Measurements from ENCODE around the gene FUT9. TPM values are rescaled to one million over a fixed set of nuclear protein-coding genes. Genes with fewer than 3 reads are reported as not detected.

Gene FUT9
- total RNA-seq, 1 experiment from 2014 or later, result 0.04 TPM

- Histone ChIP-seq H3K9ac (ENCODE audit: low read length) (no peak overlapping the region), H3K36me3 (ENCODE audit: low read depth, low read length) (no peaks in the 10 kb centered on the region), H2AFZ (ENCODE audit: low read length) (no peak overlapping the region), H3K4me2 (ENCODE audit: low read length) (no peak overlapping the region), H4K20me1 (ENCODE audit: low read length) (no peaks in the 10 kb centered on the region), H3F3A (ENCODE audit: low read length, unreplicated experiment) (no peaks in the 10 kb centered on the region), H3K9me2 (replicated peaks; ENCODE audit: low read length) (no peaks in the 10 kb centered on the region), H3K4me3 (ENCODE audit: low read length) (no peak overlapping the region), H3K79me2 (ENCODE audit: low read length) (no peaks in the 10 kb centered on the region), H3K27ac (ENCODE audit: low read length) (no peak overlapping the region), H3K4me1 (ENCODE audit: insufficient read depth, low read length) (no peaks in the 10 kb centered on the region), H3K9me3 (ENCODE audit: low read length) (no peaks in the 10 kb centered on the region), H3K27me3 (ENCODE audit: low read length) (no peaks in the 10 kb centered on the region)
- POLR2A ChIA-PET (ENCODE audit: unreplicated experiment), result no interaction called here
- no TSS peak for BruUV-seq (replicated peaks)
- TF ChIP-seq EZH2phosphoT487 (IDR thresholded peaks at IDR 0.05; ENCODE audit: borderline replicate concordance, low read length) (no peak), EZH2 (IDR thresholded peaks at IDR 0.05; ENCODE audit: low read length, unreplicated experiment) (no peak)
- TF ChIP-seq, protein P1, sequence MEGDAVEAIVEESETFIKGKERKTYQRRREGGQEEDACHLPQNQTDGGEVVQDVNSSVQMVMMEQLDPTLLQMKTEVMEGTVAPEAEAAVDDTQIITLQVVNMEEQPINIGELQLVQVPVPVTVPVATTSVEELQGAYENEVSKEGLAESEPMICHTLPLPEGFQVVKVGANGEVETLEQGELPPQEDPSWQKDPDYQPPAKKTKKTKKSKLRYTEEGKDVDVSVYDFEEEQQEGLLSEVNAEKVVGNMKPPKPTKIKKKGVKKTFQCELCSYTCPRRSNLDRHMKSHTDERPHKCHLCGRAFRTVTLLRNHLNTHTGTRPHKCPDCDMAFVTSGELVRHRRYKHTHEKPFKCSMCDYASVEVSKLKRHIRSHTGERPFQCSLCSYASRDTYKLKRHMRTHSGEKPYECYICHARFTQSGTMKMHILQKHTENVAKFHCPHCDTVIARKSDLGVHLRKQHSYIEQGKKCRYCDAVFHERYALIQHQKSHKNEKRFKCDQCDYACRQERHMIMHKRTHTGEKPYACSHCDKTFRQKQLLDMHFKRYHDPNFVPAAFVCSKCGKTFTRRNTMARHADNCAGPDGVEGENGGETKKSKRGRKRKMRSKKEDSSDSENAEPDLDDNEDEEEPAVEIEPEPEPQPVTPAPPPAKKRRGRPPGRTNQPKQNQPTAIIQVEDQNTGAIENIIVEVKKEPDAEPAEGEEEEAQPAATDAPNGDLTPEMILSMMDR (conservative IDR thresholded peaks at IDR 0.05; ENCODE audit: low read depth, low read length), result no peak
- no peak for DNase-seq
- CTCF ChIA-PET, result no interaction called here
- ATAC-seq, result no peak
- intact Hi-C loops (cut with micrococcal nuclease), result no loop called here
These were observed 17.6 kb upstream of the FUT9 start for GRCh38 chr6:95998133-95998532.

DNA sequence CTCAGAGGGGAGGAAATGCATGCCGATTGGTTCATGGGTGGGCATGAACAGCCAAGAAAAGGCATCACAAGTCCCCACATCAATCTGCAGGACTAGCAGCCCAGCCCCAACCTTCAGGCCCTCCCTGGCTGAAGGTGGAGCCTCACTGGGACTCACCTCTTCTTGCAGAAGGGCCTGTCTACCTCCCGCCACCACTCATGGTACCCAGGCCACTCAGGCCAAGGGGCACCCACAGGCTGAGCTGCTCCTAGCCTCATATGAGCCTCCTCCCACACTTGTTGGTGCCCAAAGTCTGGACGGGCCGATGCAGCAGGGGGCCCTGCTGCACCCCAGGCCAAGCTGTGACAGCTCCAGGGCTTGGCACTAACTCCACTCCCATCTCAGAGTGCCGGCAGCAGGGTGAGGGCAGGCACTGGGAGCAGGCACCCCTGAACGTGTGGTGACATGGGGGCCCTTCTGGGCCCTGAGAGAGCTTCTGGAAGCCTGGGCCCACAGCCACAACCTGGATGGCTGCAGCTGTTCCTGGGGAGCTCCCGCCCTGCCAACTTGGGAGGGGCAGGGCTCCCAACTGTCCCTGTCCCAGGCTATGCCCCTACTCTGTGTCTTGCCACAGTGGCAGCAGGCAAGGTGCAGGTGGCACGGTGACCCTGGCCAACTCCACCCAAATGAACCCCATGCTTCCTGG lies 13.7 kb upstream of the FUT9 start:
- no peak for TF ChIP-seq EZH2 (IDR thresholded peaks at IDR 0.05; ENCODE audit: low read length, unreplicated experiment)
- TF ChIP-seq, protein P1 (conservative IDR thresholded peaks at IDR 0.05; ENCODE audit: low read depth, low read length), result no peak
- no peak for TF ChIP-seq EZH2phosphoT487 (IDR thresholded peaks at IDR 0.05; ENCODE audit: borderline replicate concordance, low read length)
- Histone ChIP-seq H3K27ac (ENCODE audit: low read length) (no peak overlapping the region), H3F3A (ENCODE audit: low read length, unreplicated experiment) (no peaks in the 10 kb centered on the region), H3K4me2 (ENCODE audit: low read length) (no peak overlapping the region), H2AFZ (ENCODE audit: low read length) (no peak overlapping the region), H3K9me2 (replicated peaks; ENCODE audit: low read length) (no peaks in the 10 kb centered on the region), H3K79me2 (ENCODE audit: low read length) (no peaks in the 10 kb centered on the region), H3K9me3 (ENCODE audit: low read length) (no peaks in the 10 kb centered on the region), H3K9ac (ENCODE audit: low read length) (no peak overlapping the region), H3K4me3 (ENCODE audit: low read length) (no peak overlapping the region), H4K20me1 (ENCODE audit: low read length) (no peaks in the 10 kb centered on the region), H3K27me3 (ENCODE audit: low read length) (no peaks in the 10 kb centered on the region), H3K4me1 (ENCODE audit: insufficient read depth, low read length) (no peaks in the 10 kb centered on the region), H3K36me3 (ENCODE audit: low read depth, low read length) (no peaks in the 10 kb centered on the region)
- POLR2A ChIA-PET (ENCODE audit: unreplicated experiment), result no interaction called here
- CTCF ChIA-PET, result no interaction called here
- no TSS peak for BruUV-seq (replicated peaks)
- intact Hi-C loops (cut with micrococcal nuclease), result no loop called here
- ATAC-seq (no peak), DNase-seq (no peak)

- Histone ChIP-seq H3K9me3 (ENCODE audit: low read length) (no peaks in the 10 kb centered on the region), H3K4me2 (ENCODE audit: low read length) (no peak overlapping the region), H3K4me1 (ENCODE audit: insufficient read depth, low read length) (no peaks in the 10 kb centered on the region), H4K20me1 (ENCODE audit: low read length) (no peaks in the 10 kb centered on the region), H3K9me2 (replicated peaks; ENCODE audit: low read length) (no peaks in the 10 kb centered on the region), H3K9ac (ENCODE audit: low read length) (no peak overlapping the region), H3K36me3 (ENCODE audit: low read depth, low read length) (no peaks in the 10 kb centered on the region), H3K27ac (ENCODE audit: low read length) (no peak overlapping the region), H3K27me3 (ENCODE audit: low read length) (no peaks in the 10 kb centered on the region), H2AFZ (ENCODE audit: low read length) (no peak overlapping the region), H3F3A (ENCODE audit: low read length, unreplicated experiment) (no peaks in the 10 kb centered on the region), H3K79me2 (ENCODE audit: low read length) (no peaks in the 10 kb centered on the region), H3K4me3 (ENCODE audit: low read length) (no peak overlapping the region)
- POLR2A ChIA-PET (ENCODE audit: unreplicated experiment), result no interaction called here
- DNase-seq, result no peak
- intact Hi-C loops (cut with micrococcal nuclease), result no loop called here
- TF ChIP-seq, protein P1 (conservative IDR thresholded peaks at IDR 0.05; ENCODE audit: low read depth, low read length), result no peak
- TF ChIP-seq EZH2phosphoT487 (IDR thresholded peaks at IDR 0.05; ENCODE audit: borderline replicate concordance, low read length) (no peak), EZH2 (IDR thresholded peaks at IDR 0.05; ENCODE audit: low read length, unreplicated experiment) (no peak)
- no peak for ATAC-seq
- CTCF ChIA-PET, result no interaction called here
- BruUV-seq (replicated peaks), result no TSS peak
These were observed 13.2 kb upstream of the FUT9 start for GRCh38 chr6:96002576-96002910.

Data from PC-3 (cell line).